T-helper 2 cell treated with Interferon-gamma antibody and Interleukin-4, amounts not matched to agents 100 ng/mL and 5 ng/mL, for 36 hours (primary cell): ENCODE data around the gene IGSF22. TPM values are rescaled to one million over a fixed set of nuclear protein-coding genes. Genes with fewer than 3 reads are reported as not detected.
"Not testable (repeated sequence)": the region's sequence is repeated elsewhere in the genome, so short reads cannot be mapped to it uniquely, and the experiment has no call there.

Source experiments
- intact Hi-C: fragments of 100-400 bp; cut with micrococcal nuclease; formaldehyde crosslinking; loops from one replicate; pipeline ENCODE4 v1.15.1; 2023
- total RNA-seq: library from RNA; stranded (reverse); gene quantifications from 2 replicates; pipeline ENCODE4 v1.2.3, GENCODE V29; 2022

The IGSF22 gene
- total RNA-seq, 1 donor from 2014 or later, result 0.48 TPM

- intact Hi-C loops, result no loop called here
Measured at GRCh38 chr11:18696638-18697225, 29.3 kb downstream of the IGSF22 start.

- intact Hi-C loops, result no loop called here
Measured at GRCh38 chr11:18692941-18693760, 32.8 kb downstream of the IGSF22 start.

- intact Hi-C loops, result not testable (repeated sequence)
Measured at GRCh38 chr11:18691467-18692140, 34.4 kb downstream of the IGSF22 start.

- intact Hi-C loops, result no loop called here
Measured at GRCh38 chr11:18684267-18684666, 41.7 kb downstream of the IGSF22 start.

GRCh38 chr11:18682466-18682865 lies 43.5 kb downstream of the IGSF22 start:
- intact Hi-C loops, result no loop called here

GRCh38 chr11:18681949-18682348 lies 44.0 kb downstream of the IGSF22 start:
- intact Hi-C loops, result not testable (repeated sequence)

- intact Hi-C loops, result no loop called here
Measured at GRCh38 chr11:18677560-18677959, 48.4 kb downstream of the IGSF22 start.

- intact Hi-C loops, result no loop called here
Measured at GRCh38 chr11:18676803-18677202, 49.2 kb downstream of the IGSF22 start.

- intact Hi-C loops, result loop anchor here (1.0 to 5.0 kb wide), 2 partner anchors 28 to 55 kb away; no protein-coding TSS in a partner anchor
Measured at GRCh38 chr11:18672209-18672608, 53.8 kb downstream of the IGSF22 start.

- intact Hi-C loops, result loop anchor here (5.0 kb wide), 1 partner anchor 54 kb away; no protein-coding TSS in a partner anchor
Measured at GRCh38 chr11:18671246-18671645, 54.7 kb downstream of the IGSF22 start.

GRCh38 chr11:18669711-18670110 lies 56.3 kb downstream of the IGSF22 start:
- intact Hi-C loops, result loop anchor here (5.0 kb wide), 1 partner anchor 52 kb away; no protein-coding TSS in a partner anchor

- intact Hi-C loops, result no loop called here
Measured at GRCh38 chr11:18669219-18669596, 56.8 kb downstream of the IGSF22 start.

GRCh38 chr11:18668131-18668530 lies 57.9 kb downstream of the IGSF22 start:
- intact Hi-C loops, result no loop called here

GRCh38 chr11:18665353-18665872 lies 60.6 kb downstream of the IGSF22 start:
- intact Hi-C loops, result not testable (repeated sequence)

GRCh38 chr11:18657673-18658072 lies 68.3 kb downstream of the IGSF22 start:
- intact Hi-C loops, result no loop called here

Other genes starting within 250 kb of the IGSF22 start
- gene TSG101, start 199.2 kb downstream of the IGSF22 start, total RNA-seq, result 42.9 and 46.6 TPM in 2 replicates
- gene UEVLD, start 137.5 kb downstream of the IGSF22 start, total RNA-seq, result 15.1 and 17.4 TPM in 2 replicates
- gene MISFA, start 126.4 kb downstream of the IGSF22 start, total RNA-seq, result 2.2 and 2.6 TPM in 2 replicates
- 23.3 and 25.3 TPM in 2 replicates for gene SPTY2D1, start 91.8 kb downstream of the IGSF22 start, total RNA-seq
- 0.52 and 1.1 TPM in 2 replicates for gene TMEM86A, start 27.4 kb downstream of the IGSF22 start, total RNA-seq
- gene PTPN5, start 65.6 kb upstream of the IGSF22 start, total RNA-seq, result not detected in 2 replicates
- not detected in 2 replicates for gene MRGPRX1, start 213.2 kb upstream of the IGSF22 start, total RNA-seq